Fibroblast of mammary gland (primary cell): ENCODE measurements around the gene OR10A3.

Source experiments
- DNase-seq: peaks from one replicate; pipeline ENCODE4 v3.0.0-alpha.2; 2010; ENCODE audit warnings: low read depth
- H3K4me3 ChIP-seq: 2 replicates; pipeline ENCODE4 v1.5.1; 2011; ENCODE audit warnings: low read depth, mild to moderate bottlenecking, low read length, moderate library complexity; ENCODE audit not compliant: control insufficient read depth
- CTCF ChIP-seq: conservative IDR thresholded peaks from 2 replicates; pipeline ENCODE4 v1.5.1; 2011; ENCODE audit warnings: low read depth, low read length, inconsistent platforms; ENCODE audit not compliant: control insufficient read depth, insufficient read depth

OR10A3 gene

GRCh38 chr11:7967826-7968225 lies 26.3 kb upstream of the OR10A3 start:
- DNase-seq = peak; percentile 58
- no peak overlapping the region for H3K4me3 ChIP-seq
- TF ChIP-seq CTCF = no peak

GRCh38 chr11:7967097-7967496 lies 25.6 kb upstream of the OR10A3 start:
- H3K4me3 ChIP-seq = no peak overlapping the region
- DNase-seq = no peak
- TF ChIP-seq CTCF = no peak

GRCh38 chr11:7965386-7965785 lies 23.9 kb upstream of the OR10A3 start, which contains the start of gene NLRP10:
NLRP10 (minus strand) TSS chr11:7965447; CDS start chr11:7963495, 1,952 bp downstream.
- TF ChIP-seq CTCF = no peak
- DNase-seq = peak; percentile 92
- H3K4me3 ChIP-seq = peak within 1 kb of the TSS; percentile 1

GRCh38 chr11:7964873-7965272 lies 23.4 kb upstream of the OR10A3 start:
- TF ChIP-seq CTCF = no peak
- peak; percentile 87 for DNase-seq
- no peak overlapping the region for H3K4me3 ChIP-seq

- H3K4me3 ChIP-seq = peak overlapping the region; percentile 1
- no peak for TF ChIP-seq CTCF
- DNase-seq = peak; percentile 62
These were observed 22.8 kb upstream of the OR10A3 start for GRCh38 chr11:7964261-7964660.

DNA sequence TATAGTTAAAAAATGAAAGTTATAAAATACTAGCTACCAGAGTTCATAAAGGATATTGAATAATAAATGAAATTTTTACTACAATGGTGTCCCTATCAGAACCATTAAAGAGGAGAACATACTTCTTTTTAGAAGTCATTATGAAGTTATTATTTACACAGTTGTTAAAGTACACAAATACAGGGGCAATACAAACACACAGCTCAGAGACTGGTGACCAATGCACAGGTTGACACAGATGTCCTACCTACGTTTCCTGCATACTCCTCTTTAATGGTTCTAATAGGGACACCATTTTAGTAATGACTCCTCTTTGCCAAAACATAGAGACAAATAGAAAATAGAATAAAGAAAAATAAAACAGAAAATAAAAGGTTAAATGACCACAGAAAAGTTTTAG lies 13.7 kb upstream of the OR10A3 start:
- H3K4me3 ChIP-seq = no peak overlapping the region
- no peak for DNase-seq
- no peak for TF ChIP-seq CTCF

GRCh38 chr11:7949934-7950333 lies 8.4 kb upstream of the OR10A3 start:
- DNase-seq = peak; percentile 15
- H3K4me3 ChIP-seq = no peak overlapping the region
- no peak for TF ChIP-seq CTCF
